GM12878 (cell line): ENCODE data around the gene C22orf31. TPM values are rescaled to one million over a fixed set of nuclear protein-coding genes. Genes with fewer than 3 reads are reported as not detected.

Experiments
- ATAC-seq: fragments of 200-7000 bp; cut with Tn5 transposase; 3 replicates; pipeline ENCODE4 v1.9.1; 2020; ENCODE audit warnings: mild to moderate bottlenecking, moderate library complexity
- BruUV-seq: library from RNA; stranded (reverse); fragments of 400-500 nt; replicated peaks from 2 replicates; lab custom pipeline; 2021; lab: Mats Ljungman, UMichigan
- CTCF ChIA-PET: fragments of 300-600 bp; sonication (Branson Sonifier 250); formaldehyde crosslinking; extraction: SDS; loops from one replicate; lab custom pipeline; 2021; ENCODE audit warnings: inconsistent platforms; lab: Yijun Ruan, JAX
- POLR2A ChIA-PET: fragments of 350-600 bp; formaldehyde crosslinking; extraction: SDS; loops from one replicate; lab custom pipeline; 2021; ENCODE audit warnings: inconsistent platforms; lab: Charles Lee
- RAD21 ChIA-PET: fragments of 300-600 bp; sonication (Branson Sonifier 250); formaldehyde crosslinking; loops from one replicate; lab custom pipeline; 2023; ENCODE audit warnings: antibody characterized with exemption; ENCODE audit not compliant: unreplicated experiment; lab: Charles Lee
- SMC1A ChIA-PET: fragments of 300-600 bp; sonication (Branson Sonifier 250); formaldehyde crosslinking; loops from one replicate; lab custom pipeline; 2023; ENCODE audit not compliant: unreplicated experiment, uncharacterized antibody; lab: Charles Lee
- DNase-seq: peaks from one replicate; pipeline ENCODE4 v3.0.0-alpha.2; 2011; ENCODE audit warnings: low read depth, low spot score
- FAIRE-seq: peaks from 3 replicates; lab custom pipeline; 2011; peaks lifted over from hg19 to GRCh38; lab: Jason Lieb, UNC
- H2AFZ ChIP-seq: 2 replicates; pipeline ENCODE4 v1.6.0; 2011; ENCODE audit warnings: low read depth, low read length, control low read depth; ENCODE audit not compliant: control insufficient read depth
- H3K27ac ChIP-seq: 2 replicates; pipeline ENCODE4 v1.5.1; 2011; ENCODE audit warnings: control low read depth; ENCODE audit not compliant: control insufficient read depth, insufficient read depth
- H3K27me3 ChIP-seq, 2 experiments: replicated peaks in 1 of 2; 2 replicates each; pipeline versions ENCODE4 v1.6.0 to v1.6.1; 2011; ENCODE audit warnings: low read length in 1 of 2; ENCODE audit not compliant: control insufficient read depth in 2 of 2, insufficient read depth in 2 of 2
- H3K36me3 ChIP-seq, 2 experiments: 2 replicates each; pipeline ENCODE4 v1.5.1; 2011; ENCODE audit warnings: low read length in 1 of 2; ENCODE audit not compliant: control insufficient read depth in 2 of 2, insufficient read depth in 2 of 2
- H3K4me1 ChIP-seq: 2 replicates; pipeline ENCODE4 v1.6.1; 2011; ENCODE audit warnings: mild to moderate bottlenecking, low read length, moderate library complexity, mixed read lengths; ENCODE audit not compliant: control insufficient read depth, insufficient read depth
- H3K4me2 ChIP-seq: 2 replicates; pipeline ENCODE4 v1.6.0; 2011; ENCODE audit warnings: control low read depth; ENCODE audit not compliant: control insufficient read depth, insufficient read depth
- H3K4me3 ChIP-seq: fragments of 200-600 bp; sonication (generic); 2 replicates; pipeline ENCODE4 v1.5.1; 2016
- H3K79me2 ChIP-seq: 2 replicates; pipeline ENCODE4 v1.6.0; 2011; ENCODE audit warnings: low read length; ENCODE audit not compliant: control insufficient read depth, insufficient read depth
- H3K9ac ChIP-seq: 2 replicates; pipeline ENCODE4 v1.8.0; 2011; ENCODE audit warnings: low read length, control low read depth, mixed read lengths; ENCODE audit not compliant: control insufficient read depth, insufficient read depth
- H3K9me3 ChIP-seq: replicated peaks from 3 replicates; pipeline ENCODE4 v1.5.1; 2011; ENCODE audit warnings: mild to moderate bottlenecking, low read length; ENCODE audit not compliant: control insufficient read depth, insufficient read depth
- H4K20me1 ChIP-seq: 2 replicates; pipeline ENCODE4 v1.6.0; 2011; ENCODE audit not compliant: control insufficient read depth, insufficient read depth
- CBX5 ChIP-seq: sonication (generic); IDR thresholded peaks from 2 replicates; pipeline ENCODE4 v1.6.1; 2016; ENCODE audit warnings: low read depth, moderate library complexity, mild to moderate bottlenecking, inconsistent platforms
- CEBPZ ChIP-seq: fragments of 150-350 bp; IDR thresholded peaks from 2 replicates; pipeline ENCODE4 v1.6.1; 2016; ENCODE audit warnings: low read depth, low read length
- EP300 ChIP-seq, 2 experiments: fragments of 150-350 bp in 1 of 2; IDR thresholded peaks; 2 replicates each; pipeline ENCODE4 v1.6.1; 2011 to 2012; ENCODE audit warnings: low read depth in 2 of 2, low read length in 2 of 2, borderline replicate concordance in 1 of 2, improper control_type of control experiment in 1 of 2, inconsistent platforms in 1 of 2; ENCODE audit not compliant: control insufficient read depth in 1 of 2
- MXI1 ChIP-seq: fragments of 150-350 bp; IDR thresholded peaks from 2 replicates; pipeline ENCODE4 v1.6.1; 2011; ENCODE audit warnings: low read depth, mild to moderate bottlenecking, inconsistent platforms, low read length, improper control_type of control experiment
- NBN ChIP-seq: fragments of 450-650 bp; IDR thresholded peaks from 2 replicates; pipeline ENCODE4 v1.6.1; 2016
- NFXL1 ChIP-seq: fragments of 450-650 bp; IDR thresholded peaks from 2 replicates; pipeline ENCODE4 v1.6.1; 2017; ENCODE audit warnings: antibody characterized with exemption, mild to moderate bottlenecking, borderline replicate concordance
- SIX5 ChIP-seq: IDR thresholded peaks from 2 replicates; pipeline ENCODE4 v1.6.1; 2011; ENCODE audit warnings: mild to moderate bottlenecking, low read depth, low read length, moderate library complexity; ENCODE audit not compliant: severe bottlenecking
- SRF ChIP-seq, 2 experiments: IDR thresholded peaks; 2 replicates each; pipeline ENCODE4 v1.6.1; 2011; ENCODE audit warnings: low read depth in 2 of 2, low read length in 2 of 2, mild to moderate bottlenecking in 1 of 2, moderate library complexity in 1 of 2
- ZBTB33 ChIP-seq: fragments of 450-650 bp; IDR thresholded peaks from 2 replicates; pipeline ENCODE4 v1.6.1; 2017; ENCODE audit warnings: mild to moderate bottlenecking
- WGBS: methylation state at CpG from one replicate; pipeline ENCODE4 v1.1.6; 2016; ENCODE audit warnings: low lambda C conversion rate; ENCODE audit not compliant: insufficient replicate concordance, insufficient coverage; ENCODE audit errors: missing lambda C conversion rate; 5-methylcytosine and 5-hydroxymethylcytosine counted together
- in situ Hi-C: fragments of 300-500 bp; cut with MboI; formaldehyde crosslinking; loops from 9 replicates; pipeline ENCODE4 v1.14.3; 2018; ENCODE audit warnings: mixed read lengths
- intact Hi-C: fragments of 100-400 bp; cut with micrococcal nuclease; formaldehyde crosslinking; loops from one replicate; pipeline ENCODE4 v1.14.2; 2022; ENCODE audit not compliant: unreplicated experiment
- polyA plus RNA-seq, 11 experiments: library from polyadenylated mRNA; depleted of rRNA in 4 of 11; unstranded in 6 of 11; stranded (reverse) in 5 of 11; fragments of >200 nt; fragmentation: Nextera tagmentation in 4 of 11; fragmentation: Illumina TruSeq in 1 of 11; extraction: Ambion mirVana in 4 of 11; extraction: Trizol in 1 of 11; gene quantifications; 1 replicate in 1 of 11; 2 replicates in 10 of 11; pipeline versions ENCODE4 v1.2.1 to v1.2.3, GENCODE V29; 2011 to 2016; ENCODE audit warnings: inconsistent platforms in 2 of 11, missing spikeins in 2 of 11, low read depth in 1 of 11
- total RNA-seq, 4 experiments: library from RNA; depleted of rRNA in 3 of 4; stranded (reverse); fragments of >200 nt in 3 of 4; fragmentation: Illumina TruSeq in 1 of 4; extraction: Trizol in 1 of 4; gene quantifications; 2 replicates each; pipeline versions ENCODE4 v1.2.1 to v1.2.3, GENCODE V29; 2013 to 2021
- TF ChIP-seq, protein P1 (sequence below): IDR thresholded peaks from 2 replicates; pipeline ENCODE4 v1.6.1; 2011; ENCODE audit warnings: borderline replicate concordance, low read depth, mild to moderate bottlenecking, moderate library complexity, mixed read lengths, low read length; ENCODE audit not compliant: insufficient read depth; ENCODE audit errors: extremely low read length
- TF ChIP-seq, protein P2 (sequence below), 3 experiments: IDR thresholded peaks in 2 of 3; conservative IDR thresholded peaks in 1 of 3; 2 replicates each; pipeline ENCODE4 v1.5.1; 2011; ENCODE audit warnings: low read depth in 3 of 3, low read length in 3 of 3, mild to moderate bottlenecking in 3 of 3, control low read depth in 2 of 3, moderate library complexity in 2 of 3, inconsistent platforms in 1 of 3, mixed read lengths in 1 of 3; ENCODE audit not compliant: control insufficient read depth in 2 of 3, insufficient read depth in 1 of 3; ENCODE audit errors: extremely low read depth in 1 of 3

C22orf31 gene
- total and polyA plus RNA-seq, 10 of the 15 experiments (the other 5 are each of a cell fraction or from before 2014, with no cell fraction given), result not detected

DNA sequence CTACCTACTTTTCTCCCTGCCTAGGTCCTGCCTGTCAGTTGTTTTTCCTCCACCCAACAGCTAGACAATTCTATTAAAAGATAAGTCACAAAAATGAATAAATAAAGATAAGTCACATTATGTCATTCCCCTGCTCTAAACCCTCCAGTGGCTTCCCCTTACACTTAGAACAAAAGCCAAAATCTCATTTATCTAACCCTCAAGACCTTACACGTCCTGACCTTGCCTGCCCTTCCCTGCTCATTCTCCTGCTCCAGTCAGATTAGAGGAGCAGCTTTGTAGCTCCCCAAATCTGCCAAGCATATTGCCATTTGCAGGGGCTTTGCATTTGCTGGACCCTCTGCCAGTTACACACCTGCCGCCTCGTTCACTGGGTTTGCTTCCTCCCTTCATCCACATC, 27.9 kb upstream of the C22orf31 start (continued):
- TF ChIP-seq ZBTB33, result no peak

- 75% methylated on average over 3 of the region's 3 CpGs for WGBS
- no peaks in the 10 kb centered on the region for H3K27me3 ChIP-seq
- H2AFZ ChIP-seq, result no peak overlapping the region
- FAIRE-seq, result no peak
- no peak for ATAC-seq
- H3K4me1 ChIP-seq, result 0 out of 2 replicates have a peak, but pooled peaks cover 2% of the 10 kb centered on the region
- intact Hi-C loops, result no loop called here
- SMC1A ChIA-PET, result no interaction called here
- no peaks in the 10 kb centered on the region for H3K36me3 ChIP-seq
- no peak for DNase-seq
- RAD21 ChIA-PET, result interaction anchor here (1.2 kb wide), 1 partner anchor 12 kb away, joined by 3 read pairs; no protein-coding TSS in a partner anchor
- POLR2A ChIA-PET, result interaction anchor here (1.1 kb wide), 1 partner anchor 54 kb away, joined by 3 read pairs; no protein-coding TSS in a partner anchor
- CTCF ChIA-PET, result interaction anchor here (0.6 to 1.3 kb wide), 2 partner anchors 65 to 908 kb away, joined by 3 to 5 read pairs; no protein-coding TSS in a partner anchor
- H4K20me1 ChIP-seq, result no peaks in the 10 kb centered on the region
- no peaks in the 10 kb centered on the region for H3K9me3 ChIP-seq
- H3K79me2 ChIP-seq, result no peaks in the 10 kb centered on the region
- in situ Hi-C loops, result no loop called here
- no TSS peak for BruUV-seq
- no peak overlapping the region for H3K27ac ChIP-seq
- no peak overlapping the region for H3K9ac ChIP-seq
- no peak overlapping the region for H3K4me2 ChIP-seq
- no peak overlapping the region for H3K4me3 ChIP-seq
- no peak for TF ChIP-seq SRF (IDR thresholded peaks at IDR 0.05; ENCODE audit: low read depth in 2 of 2, low read length in 2 of 2)
- no peak for TF ChIP-seq EP300 (IDR thresholded peaks at IDR 0.05; ENCODE audit: borderline replicate concordance in 1 of 2, control insufficient read depth in 1 of 2, low read depth in 2 of 2, low read length in 2 of 2)
- no peak for TF ChIP-seq MXI1
- TF ChIP-seq, protein P1, sequence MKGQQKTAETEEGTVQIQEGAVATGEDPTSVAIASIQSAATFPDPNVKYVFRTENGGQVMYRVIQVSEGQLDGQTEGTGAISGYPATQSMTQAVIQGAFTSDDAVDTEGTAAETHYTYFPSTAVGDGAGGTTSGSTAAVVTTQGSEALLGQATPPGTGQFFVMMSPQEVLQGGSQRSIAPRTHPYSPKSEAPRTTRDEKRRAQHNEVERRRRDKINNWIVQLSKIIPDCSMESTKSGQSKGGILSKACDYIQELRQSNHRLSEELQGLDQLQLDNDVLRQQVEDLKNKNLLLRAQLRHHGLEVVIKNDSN, result no peak
- no peak for TF ChIP-seq CBX5
- no peak for TF ChIP-seq CEBPZ
- no peak for TF ChIP-seq NBN
- no peak for TF ChIP-seq NFXL1
- TF ChIP-seq SIX5, result no peak
- TF ChIP-seq, protein P2, sequence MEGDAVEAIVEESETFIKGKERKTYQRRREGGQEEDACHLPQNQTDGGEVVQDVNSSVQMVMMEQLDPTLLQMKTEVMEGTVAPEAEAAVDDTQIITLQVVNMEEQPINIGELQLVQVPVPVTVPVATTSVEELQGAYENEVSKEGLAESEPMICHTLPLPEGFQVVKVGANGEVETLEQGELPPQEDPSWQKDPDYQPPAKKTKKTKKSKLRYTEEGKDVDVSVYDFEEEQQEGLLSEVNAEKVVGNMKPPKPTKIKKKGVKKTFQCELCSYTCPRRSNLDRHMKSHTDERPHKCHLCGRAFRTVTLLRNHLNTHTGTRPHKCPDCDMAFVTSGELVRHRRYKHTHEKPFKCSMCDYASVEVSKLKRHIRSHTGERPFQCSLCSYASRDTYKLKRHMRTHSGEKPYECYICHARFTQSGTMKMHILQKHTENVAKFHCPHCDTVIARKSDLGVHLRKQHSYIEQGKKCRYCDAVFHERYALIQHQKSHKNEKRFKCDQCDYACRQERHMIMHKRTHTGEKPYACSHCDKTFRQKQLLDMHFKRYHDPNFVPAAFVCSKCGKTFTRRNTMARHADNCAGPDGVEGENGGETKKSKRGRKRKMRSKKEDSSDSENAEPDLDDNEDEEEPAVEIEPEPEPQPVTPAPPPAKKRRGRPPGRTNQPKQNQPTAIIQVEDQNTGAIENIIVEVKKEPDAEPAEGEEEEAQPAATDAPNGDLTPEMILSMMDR (IDR thresholded peaks at IDR 0.05 in 2 of 3, conservative IDR thresholded peaks at IDR 0.05 in 1 of 3; ENCODE audit: control insufficient read depth in 2 of 3, extremely low read depth in 1 of 3, insufficient read depth in 1 of 3, low read depth in 3 of 3, low read length in 3 of 3), result no peak
Measured at GRCh38 chr22:29088809-29089208, 27.2 kb upstream of the C22orf31 start.
